Activated naive CD8-positive, alpha-beta T cell treated with anti-CD3 and anti-CD28 coated beads, Interleukin-2, amount 50 U/mL, for 16 hours (primary cell): ENCODE results near the gene GRAPL.
A peak's percentile ranks its signal among the peaks of the same experiment; 100 is the strongest.
"Not testable (repeated sequence)": the region's sequence is repeated elsewhere in the genome, so short reads cannot be mapped to it uniquely, and the experiment has no call there.

Experiments
- DNase-seq: peaks from one replicate; pipeline ENCODE4 v3.0.0-alpha.2; 2020; ENCODE audit warnings: low read depth, low spot score

GRAPL gene

DNA sequence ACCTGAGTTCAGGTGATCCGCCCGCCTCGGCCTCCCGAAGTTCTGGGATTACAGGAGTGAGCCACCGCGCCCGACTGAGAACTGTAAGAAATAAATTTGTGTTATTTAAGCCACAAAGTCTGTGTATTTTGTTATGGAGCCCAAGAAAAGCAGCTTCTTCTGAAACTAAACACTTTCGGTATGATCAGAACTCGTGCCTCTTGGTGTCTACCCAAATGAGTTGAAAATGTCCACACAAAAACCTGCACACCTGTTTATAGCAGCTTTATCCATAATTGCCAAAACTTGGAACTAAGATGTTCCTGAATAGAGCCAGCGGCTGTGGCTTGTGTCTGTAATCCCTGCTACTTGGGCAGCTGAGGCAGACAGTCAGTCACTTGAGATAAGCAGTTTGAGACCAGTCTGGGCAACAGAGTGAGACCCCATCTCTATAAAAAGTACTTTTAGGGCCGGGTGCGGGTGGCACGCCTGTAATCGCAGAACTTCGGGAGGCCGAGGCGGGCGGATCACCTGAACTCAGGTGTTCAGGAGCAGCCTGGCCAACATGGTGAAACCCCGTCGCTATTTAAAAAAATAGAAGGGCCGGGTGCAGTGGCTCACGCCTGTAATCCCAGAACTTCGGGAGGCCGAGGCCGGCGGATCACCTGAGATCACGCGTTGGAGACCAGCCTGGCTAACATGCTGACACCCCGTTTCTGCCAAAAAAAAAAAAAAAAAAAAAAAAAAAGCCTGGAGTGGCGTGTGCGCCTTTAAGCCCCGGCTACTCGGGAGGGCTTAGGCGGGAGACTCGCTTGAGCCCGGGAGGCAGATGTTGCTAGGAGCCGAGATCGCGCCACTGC, 61.7 kb downstream of the GRAPL start:
- DNase-seq: not testable (repeated sequence)

DNA sequence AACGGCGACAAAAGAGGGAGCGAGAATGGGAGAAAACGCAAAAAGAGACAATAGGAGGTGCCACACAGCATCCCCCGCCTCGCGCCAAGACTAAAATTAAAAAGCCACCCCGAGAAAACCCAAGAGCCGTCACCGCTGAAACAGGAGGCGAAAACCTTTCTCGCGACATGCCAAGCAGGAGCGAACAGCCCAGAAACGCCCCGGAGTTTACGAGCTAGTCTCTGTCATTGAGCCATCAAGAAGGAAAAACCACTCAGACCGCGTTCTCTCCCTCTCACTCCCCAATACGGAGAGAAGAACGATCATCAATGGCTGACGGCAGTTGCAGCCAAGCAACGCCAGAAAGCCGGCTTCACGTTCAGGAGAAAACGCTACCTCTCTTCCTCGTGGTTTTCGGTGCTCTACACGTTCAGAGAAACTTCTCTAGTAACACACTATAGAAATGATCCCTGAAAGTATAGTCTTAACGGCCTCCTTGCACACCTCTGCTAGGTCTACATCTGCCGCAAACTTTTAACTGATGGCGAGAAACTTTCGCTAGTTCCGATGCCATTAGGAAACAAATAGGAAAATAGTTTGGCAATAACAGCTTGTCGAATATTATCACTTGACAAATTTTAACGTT, 62.5 kb downstream of the GRAPL start:
- DNase-seq: not testable (repeated sequence)

DNA sequence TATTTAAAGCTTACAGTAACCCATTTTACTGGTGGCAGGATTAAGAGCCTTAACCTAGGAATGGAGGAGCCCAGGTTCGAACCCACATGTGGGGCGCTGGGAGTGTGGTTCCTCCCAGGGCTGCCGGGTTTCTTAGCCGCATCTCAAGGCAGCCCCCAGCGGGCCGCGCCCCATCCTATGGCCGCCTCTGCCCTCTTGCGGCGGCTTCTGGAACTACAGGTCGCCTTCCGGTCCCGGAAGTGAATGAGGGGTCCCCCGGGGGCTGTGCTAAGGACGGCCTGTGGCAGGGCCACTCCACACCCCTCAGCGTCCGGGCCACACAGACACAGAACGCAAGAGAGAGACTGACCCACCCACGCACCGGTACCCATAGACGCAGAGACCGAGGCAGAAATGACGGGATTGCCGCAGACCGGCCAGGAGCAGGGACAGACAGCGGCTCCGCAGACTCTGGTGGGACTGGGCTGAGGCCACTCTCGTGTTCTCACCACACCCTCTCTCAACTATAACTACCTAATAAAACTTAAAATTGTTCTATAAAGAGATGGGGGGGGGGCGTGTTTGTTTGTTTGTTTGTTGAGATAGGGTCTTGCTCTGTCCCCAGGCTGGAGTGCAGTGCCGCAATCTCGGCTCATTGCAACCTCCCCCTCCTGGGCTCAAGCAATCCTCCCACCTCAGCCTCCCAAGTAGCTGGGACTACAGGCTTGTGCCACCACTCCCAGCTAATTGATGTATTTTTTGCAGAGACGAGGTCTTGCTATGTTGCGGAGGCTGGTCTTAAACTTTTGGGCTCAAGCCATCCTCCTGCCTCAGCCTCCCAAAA, 69.2 kb downstream of the GRAPL start:
- peak; percentile 0 for DNase-seq

DNA sequence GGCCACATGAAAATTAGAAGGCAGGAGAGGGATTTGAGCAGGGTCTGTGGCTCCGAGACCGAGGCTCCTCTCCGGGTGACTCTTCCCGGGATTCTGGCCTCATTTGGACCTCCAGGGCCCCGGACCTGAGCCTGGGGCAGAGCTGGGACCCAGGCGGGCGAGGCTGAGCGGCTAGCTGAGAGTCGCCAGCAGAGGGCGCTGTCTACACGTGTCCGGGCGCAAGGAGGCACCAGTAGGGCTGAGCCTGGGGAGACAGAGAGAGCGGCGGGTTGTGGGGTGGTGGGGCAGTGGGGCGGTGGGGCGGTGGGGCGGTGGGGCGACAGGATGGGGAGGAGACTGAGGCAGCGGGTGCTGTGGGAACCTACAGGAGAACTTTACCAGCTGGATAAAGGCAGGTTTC, 75.1 kb downstream of the GRAPL start:
- not testable (repeated sequence) for DNase-seq

DNA sequence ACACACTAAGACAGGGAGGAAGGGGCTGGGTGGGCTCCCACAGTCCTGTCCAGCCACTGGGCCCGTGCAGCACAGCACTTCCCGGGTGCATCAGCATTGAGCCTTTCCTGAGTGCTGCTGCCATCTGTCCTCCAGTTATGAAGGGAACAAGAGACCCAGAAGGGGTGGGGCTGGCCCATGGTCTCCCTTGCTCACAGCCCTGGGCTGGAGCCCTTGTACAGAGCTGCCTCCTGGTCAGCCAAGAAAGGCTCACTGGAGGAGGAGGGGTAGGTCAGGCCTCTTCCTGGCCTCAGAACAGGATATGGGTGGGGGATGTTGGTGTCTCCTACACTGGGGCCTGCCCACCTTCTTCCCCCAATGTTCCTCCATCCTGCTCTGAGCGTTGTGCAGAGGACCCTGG, 76.0 kb downstream of the GRAPL start:
- DNase-seq: not testable (repeated sequence)
